HG03108 (cell line): ENCODE data around the gene DUSP28.

Experiments used
- ATAC-seq: cut with Tn5 transposase; IDR thresholded peaks from one replicate; pipeline ENCODE4 v1.9.1; 2021; ENCODE audit warnings: moderate library complexity; ENCODE audit not compliant: unreplicated experiment

The DUSP28 gene

DNA sequence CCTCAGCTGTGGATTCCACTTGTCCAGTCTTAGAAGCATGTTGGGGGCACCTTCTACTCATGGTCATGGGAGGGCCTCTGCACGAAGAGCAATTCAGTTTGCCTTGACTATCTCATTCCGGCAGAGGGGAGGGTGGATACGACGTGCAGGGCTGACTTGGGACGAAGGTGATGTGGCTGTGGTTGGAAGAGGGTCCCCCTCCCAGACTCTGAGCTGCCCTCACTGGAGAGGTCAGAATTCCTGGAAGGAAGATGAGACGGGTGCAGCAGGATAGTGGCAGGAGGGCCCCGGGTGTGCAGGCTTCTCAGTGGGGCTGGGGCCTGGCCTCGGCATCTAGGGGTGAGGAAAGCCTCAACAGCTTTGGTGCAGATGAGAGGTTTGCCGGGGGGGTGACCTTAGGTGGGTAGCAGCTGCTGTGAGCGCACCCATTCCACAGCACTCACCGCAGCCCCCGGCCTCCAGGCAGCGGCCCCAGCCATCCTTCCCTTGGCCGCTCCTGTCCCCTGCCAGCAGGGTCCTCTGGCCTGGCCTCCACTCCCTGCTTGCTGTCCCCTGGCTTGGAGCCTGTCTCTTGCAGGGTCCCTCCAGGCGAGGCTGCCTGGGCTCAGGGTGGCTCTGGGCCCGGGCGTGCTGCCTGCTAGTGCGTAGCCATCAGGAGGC, 11.3 kb downstream of the DUSP28 start:
- no peak for ATAC-seq

DNA sequence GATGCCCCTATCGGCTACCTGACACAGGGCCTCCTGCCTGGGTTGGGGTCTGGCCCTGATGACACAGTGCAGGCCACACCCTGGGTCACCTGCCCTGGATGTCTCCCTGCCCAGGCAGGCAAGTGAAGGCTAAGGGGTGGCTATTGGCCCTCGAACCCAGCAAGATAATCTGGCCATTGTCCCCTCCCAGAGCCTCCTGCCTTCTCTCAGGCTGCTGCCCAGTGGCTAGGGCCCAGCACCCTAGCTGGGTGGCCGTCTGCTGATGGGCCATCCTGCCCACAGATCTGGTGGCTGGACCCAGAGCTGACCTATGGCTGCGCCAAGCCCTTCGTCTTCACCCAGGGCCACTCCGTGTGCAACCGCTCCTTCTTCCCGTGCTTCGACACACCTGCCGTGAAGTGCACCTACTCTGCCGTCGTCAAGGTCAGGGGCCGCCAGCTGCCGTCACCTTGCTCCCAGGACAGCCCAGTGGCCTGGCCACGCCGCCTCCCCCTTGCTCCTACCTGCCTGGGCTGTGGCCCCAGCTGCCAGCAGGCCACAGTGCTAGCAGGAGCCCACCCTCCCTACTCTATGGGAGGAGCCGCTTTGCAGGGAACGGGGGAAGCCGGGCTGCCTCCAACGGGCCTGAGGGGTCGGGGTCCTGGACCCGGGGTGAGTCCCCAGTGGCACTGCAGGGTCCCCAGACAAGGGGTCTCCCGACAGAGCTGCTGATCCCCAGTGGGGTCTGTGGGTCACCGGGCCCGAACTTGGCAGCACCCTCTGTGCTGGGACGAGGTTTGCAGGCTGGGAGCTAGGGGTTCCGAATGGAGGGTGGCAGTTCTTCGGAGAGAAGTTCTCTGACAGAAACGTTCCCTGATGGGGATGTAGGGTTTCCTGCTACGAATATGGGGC, 12.2 kb downstream of the DUSP28 start:
- ATAC-seq, result no peak

DNA sequence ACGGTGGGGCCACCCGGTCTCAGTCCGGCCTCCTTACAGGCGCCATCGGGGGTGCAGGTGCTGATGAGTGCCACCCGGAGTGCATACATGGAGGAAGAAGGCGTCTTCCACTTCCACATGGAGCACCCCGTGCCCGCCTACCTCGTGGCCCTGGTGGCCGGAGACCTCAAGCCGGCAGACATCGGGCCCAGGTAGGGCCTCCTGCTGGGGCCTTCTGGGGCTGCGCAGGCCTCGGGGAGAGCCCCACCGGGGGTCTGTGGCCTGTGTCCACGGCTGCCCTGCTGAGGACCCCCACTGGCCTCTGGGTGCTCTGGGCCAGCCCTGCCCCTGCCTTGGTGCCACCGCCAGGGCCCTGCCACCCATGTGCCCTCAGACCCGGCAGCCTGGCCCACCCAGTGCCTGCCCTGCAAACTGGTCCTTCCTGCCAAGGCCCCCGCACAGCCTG, 12.9 kb downstream of the DUSP28 start:
- ATAC-seq, result no peak

DNA sequence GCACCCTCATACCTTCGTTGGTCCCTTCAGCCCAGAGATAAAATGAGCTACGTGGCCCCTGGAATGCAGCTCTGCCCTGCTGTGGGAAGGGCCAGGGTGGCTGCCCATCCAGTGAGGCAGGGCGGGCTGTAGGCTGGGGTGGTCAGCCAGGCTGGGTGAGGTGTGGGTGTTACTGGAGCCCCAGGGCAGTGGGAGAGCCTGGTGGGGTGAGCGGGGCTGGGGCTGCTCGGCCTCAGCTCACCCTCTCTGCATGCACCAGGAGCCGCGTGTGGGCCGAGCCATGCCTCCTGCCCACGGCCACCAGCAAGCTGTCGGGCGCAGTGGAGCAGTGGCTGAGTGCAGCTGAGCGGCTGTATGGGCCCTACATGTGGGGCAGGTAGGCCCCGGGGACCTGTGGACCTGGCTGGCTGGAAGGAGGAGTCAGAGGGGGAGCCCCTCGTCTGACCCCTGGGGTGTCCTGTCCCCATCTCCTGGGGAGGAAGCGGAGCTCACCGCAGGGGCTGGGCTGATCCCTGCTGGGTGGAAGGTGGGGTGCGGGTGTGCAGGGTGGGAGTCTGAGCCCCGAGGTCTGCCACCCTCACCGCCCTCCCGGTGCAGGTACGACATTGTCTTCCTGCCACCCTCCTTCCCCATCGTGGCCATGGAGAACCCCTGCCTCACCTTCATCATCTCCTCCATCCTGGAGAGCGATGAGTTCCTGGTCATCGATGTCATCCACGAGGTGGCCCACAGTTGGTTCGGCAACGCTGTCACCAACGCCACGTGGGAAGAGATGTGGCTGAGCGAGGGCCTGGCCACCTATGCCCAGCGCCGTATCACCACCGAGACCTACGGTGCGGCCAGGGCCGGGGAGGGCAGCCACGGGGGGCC, 13.6 kb downstream of the DUSP28 start:
- ATAC-seq, result no peak

DNA sequence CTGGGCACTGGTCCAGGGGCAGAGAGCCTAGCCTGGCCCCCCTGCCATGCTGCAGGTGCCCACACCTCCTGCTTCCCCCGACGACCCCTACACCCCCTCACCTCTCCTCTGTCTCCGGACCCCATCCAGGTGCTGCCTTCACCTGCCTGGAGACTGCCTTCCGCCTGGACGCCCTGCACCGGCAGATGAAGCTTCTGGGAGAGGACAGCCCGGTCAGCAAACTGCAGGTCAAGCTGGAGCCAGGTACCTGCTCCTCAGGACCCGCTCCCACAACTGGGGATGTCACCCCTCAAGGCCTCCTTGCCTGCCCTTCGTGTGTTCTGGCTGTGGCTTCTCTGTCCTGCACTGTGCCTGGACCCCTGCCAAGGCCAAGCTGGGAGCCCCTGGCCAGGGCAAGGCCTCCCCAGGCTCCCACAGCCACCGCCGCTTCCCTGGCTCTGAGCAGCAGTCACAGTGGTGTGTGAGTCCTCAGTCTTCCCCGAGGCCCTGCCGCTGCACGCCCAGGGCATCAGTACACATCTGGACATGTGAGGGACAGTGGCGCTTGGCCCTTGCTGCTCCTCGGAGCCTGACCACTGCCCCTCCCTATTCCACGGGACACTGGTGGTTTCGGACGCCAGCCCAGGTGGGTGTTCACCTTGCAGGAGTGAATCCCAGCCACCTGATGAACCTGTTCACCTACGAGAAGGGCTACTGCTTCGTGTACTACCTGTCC, 14.4 kb downstream of the DUSP28 start:
- ATAC-seq, result no peak

DNA sequence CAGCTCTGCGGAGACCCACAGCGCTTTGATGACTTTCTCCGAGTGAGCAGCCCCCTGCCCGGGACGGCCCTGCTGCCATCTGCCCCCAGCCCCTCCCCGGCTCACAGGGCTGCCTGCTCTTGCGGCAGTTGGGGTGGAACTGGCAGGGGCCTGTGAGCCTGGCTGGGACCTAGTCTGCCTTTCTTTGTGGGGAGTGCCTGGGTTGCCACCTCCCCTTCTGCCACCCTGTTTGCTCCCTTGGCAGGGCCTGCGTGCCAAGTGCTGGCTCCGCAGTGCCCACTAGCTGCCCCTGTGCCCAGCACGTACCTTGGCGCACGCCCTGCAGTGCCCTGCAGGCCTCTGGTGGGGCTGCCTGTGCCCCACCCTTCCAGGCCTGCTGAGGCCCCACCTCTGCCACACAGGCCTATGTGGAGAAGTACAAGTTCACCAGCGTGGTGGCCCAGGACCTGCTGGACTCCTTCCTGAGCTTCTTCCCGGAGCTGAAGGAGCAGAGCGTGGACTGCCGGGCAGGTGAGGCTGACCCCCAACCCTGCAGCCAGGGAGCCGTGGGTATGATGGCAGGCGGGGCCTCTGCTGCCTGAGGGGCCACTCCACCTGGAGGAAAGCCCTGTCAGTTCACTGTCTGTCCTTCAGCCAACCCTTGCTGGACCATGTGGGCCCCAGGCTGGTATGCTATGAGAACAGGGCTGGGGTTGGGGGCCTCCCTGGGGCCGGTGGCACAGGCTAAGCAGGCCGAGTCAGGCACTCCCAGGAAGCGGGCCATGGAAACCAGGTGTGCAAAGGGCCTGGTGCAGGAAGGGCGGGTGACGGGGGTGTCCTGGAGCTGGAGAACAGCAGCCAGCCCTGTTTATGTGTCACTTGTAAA, 15.2 kb downstream of the DUSP28 start:
- no peak for ATAC-seq

DNA sequence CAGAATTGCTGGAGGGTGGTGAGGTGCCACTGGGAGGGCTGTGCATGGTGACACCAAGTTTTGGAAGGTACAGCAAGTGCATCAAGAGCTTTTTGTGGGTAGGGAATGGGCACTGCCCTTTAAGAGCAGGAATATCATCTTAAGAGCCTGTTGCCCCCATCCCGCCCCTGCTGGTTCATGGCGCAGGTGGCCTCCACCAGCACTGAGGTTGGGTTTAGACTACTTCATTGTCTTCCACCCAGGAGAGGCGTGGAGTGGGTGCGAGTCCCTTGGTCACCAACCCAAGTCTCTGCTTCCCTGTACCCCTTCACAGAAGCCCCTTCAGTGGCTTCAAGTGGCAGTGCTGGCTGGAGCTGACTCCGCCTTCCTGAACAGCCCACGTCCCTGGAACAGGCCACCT, 15.9 kb downstream of the DUSP28 start:
- no peak for ATAC-seq

DNA sequence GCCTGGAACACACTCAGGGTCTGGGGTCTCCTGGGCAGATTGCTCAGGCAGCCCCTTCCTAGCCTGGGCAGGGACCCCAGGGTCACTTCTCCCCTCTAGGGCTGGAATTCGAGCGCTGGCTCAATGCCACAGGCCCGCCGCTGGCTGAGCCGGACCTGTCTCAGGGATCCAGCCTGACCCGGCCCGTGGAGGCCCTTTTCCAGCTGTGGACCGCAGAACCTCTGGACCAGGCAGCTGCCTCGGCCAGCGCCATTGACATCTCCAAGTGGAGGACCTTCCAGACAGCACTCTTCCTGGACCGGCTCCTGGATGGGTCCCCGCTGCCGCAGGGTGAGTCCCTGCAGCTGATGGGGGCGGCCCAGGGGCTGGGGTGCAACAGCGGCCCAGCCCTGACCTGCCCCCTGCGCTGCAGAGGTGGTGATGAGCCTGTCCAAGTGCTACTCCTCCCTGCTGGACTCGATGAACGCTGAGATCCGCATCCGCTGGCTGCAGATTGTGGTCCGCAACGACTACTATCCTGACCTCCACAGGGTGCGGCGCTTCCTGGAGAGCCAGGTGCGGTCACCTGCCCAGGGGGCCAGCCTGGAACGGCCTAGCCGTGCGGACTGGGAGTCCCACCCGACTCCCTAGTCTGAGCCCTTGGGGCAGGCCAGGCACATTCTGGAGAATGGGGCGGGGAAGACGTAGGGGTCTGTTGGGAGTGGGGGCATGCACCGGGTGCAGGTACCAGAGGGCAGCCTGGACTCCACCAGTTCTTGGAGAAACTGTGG, 16.5 kb downstream of the DUSP28 start:
- ATAC-seq, result no peak

DNA sequence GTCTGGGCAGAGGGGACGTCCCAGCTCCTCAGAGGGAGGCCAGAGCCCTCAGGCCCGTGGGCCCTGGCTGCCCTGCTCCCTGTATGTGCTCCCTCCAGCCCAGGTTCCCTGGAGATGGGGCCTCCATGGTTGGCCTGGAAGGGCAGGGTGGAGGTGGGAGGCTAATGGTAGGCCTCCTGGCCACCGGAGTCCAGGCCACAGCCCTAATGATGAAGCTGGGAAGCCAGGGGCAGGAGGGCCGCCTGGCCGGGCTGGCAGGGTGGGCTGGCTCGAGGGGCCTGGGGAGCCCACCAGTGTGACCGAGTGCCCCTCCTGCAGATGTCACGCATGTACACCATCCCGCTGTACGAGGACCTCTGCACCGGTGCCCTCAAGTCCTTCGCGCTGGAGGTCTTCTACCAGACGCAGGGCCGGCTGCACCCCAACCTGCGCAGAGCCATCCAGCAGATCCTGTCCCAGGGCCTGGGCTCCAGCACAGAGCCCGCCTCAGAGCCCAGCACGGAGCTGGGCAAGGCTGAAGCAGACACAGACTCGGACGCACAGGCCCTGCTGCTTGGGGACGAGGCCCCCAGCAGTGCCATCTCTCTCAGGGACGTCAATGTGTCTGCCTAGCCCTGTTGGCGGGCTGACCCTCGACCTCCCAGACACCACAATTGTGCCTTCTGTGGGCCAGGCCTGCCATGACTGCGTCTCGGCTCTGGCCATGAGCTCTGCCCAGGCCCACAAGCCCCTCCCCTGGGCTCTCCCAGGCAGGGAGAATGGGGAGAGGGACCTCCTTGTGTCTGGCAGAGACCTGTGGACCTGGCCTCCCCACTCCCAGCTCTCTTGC, 17.3 kb downstream of the DUSP28 start:
- ATAC-seq, result no peak

DNA sequence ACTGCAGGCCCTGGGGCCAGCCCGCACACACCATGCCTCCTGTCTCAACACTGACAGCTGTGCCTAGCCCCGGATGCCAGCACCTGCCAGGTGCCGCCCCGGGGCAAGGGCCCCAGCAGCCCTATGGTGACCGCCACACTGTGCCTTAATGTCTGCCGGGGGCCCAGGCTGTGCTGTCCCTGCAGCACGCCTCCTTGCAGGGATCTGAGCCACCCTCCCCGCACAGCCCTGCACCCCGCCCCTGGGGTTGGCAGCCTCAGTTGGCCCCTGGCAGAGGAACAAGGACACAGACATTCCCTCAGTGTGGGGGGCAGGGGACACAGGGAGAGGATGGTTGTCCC, 17.9 kb downstream of the DUSP28 start:
- no peak for ATAC-seq

DNA sequence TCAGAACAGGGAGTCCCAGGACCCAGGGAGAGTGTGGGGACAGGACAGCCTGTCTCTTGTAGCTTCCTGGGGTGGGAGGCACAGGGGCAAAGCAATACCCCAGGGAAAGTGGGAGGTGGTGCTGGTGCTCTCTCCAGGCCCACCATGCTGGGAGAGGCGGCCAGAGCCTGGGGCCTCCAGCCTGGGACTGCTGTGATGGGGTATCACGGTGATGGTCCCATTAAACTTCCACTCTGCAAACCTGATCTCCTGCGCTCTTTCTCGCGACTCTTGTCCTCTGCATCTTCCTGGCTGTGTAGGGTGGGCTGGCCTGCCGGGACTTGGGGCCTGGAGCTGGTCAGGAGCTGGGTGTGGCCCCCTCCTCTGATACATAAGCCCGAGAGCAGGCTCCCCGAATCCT, 18.3 kb downstream of the DUSP28 start:
- no peak for ATAC-seq

DNA sequence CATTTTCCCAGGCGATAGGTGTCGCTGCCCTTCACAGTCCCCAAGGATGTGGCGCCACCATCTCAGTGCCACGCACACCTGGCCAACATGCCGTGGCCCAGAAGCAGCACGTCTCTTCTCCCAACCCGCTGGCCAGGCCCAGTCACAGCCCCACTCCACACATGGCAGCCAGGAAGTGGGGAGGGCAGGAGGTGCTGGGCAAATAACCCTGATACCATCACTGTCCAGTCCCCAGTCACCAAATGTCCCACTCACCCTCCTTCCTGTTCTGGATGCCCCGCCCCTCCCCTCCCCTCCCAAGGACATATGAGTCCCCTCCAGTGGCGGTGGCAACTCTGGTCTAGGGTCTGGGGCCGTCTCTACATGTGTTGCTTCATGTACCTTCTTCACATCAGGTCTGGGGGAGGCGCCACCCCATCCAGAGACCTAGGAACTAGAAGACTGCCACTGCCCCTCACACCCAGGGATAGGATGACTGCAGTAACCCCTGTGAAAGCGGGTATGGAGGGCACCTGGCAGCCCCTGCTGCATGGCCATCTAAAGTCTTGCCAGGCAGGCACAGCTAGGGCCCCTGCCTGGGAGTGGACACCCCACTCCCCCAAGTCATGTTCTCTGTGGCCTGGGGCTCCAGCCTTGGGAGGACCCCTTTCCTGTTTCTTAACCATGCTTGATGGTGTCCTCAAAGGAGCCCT, 19.1 kb downstream of the DUSP28 start:
- ATAC-seq, result no peak

DNA sequence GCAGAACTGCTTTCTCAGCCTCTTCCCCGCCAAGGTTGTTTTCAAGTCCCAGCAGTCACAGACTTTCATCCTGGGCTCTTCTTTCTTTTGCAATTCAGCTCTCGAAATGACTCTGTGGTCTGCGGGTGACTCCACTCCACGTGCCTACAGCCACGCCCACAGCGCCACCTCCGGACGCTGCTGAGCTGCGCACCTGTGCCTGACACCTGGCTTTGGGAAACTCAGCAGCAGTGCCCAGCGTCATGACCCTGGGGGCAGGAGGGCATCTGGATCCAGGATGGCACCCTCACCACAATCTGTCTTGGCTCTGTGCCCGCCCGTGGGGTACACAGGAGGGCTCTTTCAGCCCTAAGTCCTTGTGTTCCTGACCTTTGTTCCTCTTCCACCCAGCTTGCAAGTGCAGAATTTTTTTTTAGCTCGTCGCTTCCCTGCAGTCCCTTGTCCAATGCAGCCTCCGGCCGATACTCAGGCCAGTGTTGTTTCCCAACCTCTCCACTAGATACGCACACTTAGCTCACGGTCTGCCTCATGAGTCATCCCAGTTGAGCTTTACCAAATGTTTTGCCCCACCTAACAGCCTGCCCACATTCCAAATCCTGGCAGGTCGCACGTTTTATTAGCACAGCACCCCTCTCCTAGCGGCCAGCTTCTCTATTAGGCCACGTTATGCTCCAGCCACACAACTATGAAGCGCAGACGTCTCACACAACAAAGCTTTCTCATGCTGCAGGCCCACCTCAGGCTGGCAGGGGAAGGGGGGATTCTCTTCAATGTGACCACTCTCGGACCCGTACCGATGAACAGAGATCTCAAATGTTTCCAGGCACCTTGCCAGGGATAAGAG, 19.8 kb downstream of the DUSP28 start:
- no peak for ATAC-seq

DNA sequence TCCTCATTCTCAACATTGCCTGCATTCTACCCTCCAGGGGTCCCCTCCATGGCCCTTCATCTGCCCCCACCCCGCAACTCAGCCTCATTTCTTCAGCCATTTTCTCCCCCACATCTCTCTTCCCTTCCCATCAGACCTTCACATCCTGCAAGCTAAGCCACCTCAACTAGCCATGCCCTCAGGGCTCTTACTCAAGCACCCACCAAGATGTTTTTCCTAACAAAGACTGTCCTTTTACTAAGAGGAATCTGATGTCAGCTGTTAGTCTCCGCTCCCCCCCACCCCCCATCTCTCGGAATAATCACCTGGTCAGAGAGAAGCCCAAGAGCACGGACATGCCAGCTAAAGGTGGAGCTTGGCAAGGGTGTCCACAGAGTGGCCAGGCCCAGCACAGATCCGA, 21.7 kb downstream of the DUSP28 start:
- ATAC-seq, result no peak

DNA sequence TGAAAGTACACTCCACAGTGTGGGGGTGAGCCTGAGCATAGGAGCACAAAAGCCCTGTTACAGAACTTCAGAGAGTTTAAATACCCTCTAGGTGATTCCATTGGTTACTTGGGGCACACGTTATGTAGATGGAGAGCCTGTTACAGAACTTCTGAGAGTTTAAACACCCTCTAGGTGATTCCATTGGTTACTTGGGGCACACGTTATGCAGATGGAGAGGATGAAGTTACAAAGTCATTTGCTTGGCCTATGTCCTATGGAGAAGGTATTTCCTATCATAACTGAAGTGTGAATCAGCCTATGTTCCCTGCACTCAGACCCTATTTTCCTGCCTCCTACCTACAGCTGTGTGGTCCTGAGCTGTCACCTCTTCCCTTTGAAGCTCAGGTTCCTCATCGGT, 22.6 kb downstream of the DUSP28 start:
- ATAC-seq, result no peak

DNA sequence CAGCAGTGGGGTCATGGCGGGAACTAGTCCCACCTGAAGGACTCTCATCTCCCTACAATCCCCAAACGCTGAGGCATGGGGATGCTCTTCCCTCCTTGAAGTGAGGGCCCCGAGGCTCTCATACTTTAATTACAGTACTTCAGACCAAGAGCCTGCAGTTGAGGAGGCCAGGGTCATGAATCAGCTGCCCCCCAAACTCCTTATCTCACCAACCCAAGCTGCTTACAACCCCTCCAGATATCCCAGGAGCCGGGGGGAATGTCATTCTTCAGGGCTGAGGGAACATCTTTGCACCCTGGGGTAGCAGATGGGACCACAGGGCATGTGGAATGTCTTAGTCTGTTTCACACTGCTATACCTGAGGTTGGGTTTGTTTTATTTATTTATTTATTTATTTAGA, 23.6 kb downstream of the DUSP28 start:
- ATAC-seq, result no peak

DNA sequence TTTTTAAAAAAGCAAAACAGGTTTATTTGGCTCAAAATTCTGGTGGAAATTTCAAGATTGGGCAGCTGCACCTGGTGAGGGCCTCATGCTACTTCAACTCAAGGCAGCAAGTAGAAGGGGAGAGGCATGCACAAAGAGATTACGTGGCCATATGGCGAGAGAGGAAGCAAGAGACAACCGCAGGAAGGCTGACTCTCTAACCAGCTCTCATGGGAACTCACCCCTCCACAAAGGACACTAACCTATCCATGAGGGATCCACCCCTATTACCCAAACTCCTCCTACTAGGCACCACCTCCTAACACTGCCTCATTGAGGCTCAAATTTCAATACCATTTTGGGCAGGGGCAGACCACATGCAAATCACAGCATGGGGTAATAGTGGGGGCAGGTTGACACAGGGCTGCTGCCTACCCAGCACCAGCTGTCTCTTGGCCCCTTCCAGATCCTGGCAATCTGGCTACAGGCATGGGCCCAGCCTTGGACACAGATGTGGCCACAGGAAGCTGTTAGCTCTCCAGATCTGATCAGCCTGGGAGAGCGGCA, 24.4 kb downstream of the DUSP28 start:
- peak; percentile 61 for ATAC-seq
